ENCODE data around the gene PP2D1. TPM values are rescaled to one million over a fixed set of nuclear protein-coding genes. Genes with fewer than 3 reads are reported as not detected.

The PP2D1 gene
- polyA plus RNA-seq, 1 of the 3 experiments (the other 2 are of a cell fraction), result not detected

DNA sequence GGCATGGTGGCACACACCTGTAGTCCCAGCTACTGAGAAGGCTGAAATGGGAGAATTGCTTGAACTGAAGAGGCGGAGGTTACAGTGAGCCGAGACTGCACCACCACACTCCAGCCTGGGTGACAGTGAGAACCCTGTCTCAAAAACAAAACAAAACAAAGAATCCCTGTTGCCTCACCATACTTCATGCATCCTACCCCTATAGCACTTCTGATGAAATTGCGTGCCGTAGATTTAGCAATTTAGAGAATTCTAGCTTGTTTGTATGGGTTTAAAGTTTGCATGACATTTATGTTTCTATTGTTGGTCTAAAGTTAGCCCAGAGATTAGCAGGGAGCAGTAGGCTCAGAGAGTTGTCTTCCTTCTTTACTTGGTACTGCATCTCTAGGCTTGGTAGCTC lies 57.4 kb downstream of the PP2D1 start:
- Histone ChIP-seq H3K4me1 (ENCODE audit: control insufficient read depth in 1 of 2, insufficient read depth in 2 of 2, low read depth in 1 of 2, low read length in 1 of 2) (peaks cover 2 to 10% of the 10 kb centered on the region in 2 experiments; a peak in 2 of 4 replicates), H3K4me2 (no peak overlapping the region), H3K79me2 (ENCODE audit: insufficient read depth) (peaks cover 99% of the 10 kb centered on the region), H3K36me3 (replicated peaks in 1 of 2; ENCODE audit: control insufficient read depth in 1 of 2, insufficient read depth in 2 of 2, low read length in 1 of 2) (peaks cover 28 to 63% of the 10 kb centered on the region in 2 experiments), H3K27me3 (ENCODE audit: insufficient read depth) (no peaks in the 10 kb centered on the region), H3K27ac (ENCODE audit: low read depth in 2 of 2, low read length in 1 of 2) (no peak overlapping the region), H4K20me1 (ENCODE audit: insufficient read depth) (peaks cover 95% of the 10 kb centered on the region), H3K9me3 (no peaks in the 10 kb centered on the region), H3F3A (replicated peaks; ENCODE audit: insufficient read depth) (peaks cover 3% of the 10 kb centered on the region), H3K9me2 (no peaks in the 10 kb centered on the region), H2AFZ (ENCODE audit: low read depth) (no peak overlapping the region), H3K4me3 (ENCODE audit: low read depth in 2 of 2, low read length in 1 of 2) (no peak overlapping the region), H3K9ac (no peak overlapping the region)
- POLR2A ChIA-PET, result no interaction called here
- TF ChIP-seq, protein P1, sequence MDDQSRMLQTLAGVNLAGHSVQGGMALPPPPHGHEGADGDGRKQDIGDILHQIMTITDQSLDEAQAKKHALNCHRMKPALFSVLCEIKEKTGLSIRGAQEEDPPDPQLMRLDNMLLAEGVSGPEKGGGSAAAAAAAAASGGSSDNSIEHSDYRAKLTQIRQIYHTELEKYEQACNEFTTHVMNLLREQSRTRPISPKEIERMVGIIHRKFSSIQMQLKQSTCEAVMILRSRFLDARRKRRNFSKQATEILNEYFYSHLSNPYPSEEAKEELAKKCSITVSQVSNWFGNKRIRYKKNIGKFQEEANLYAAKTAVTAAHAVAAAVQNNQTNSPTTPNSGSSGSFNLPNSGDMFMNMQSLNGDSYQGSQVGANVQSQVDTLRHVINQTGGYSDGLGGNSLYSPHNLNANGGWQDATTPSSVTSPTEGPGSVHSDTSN (IDR thresholded peaks at IDR 0.05), result no peak
- TF ChIP-seq RFX5 (IDR thresholded peaks at IDR 0.05; ENCODE audit: low read length) (no peak), NFIC (IDR thresholded peaks at IDR 0.05; ENCODE audit: borderline replicate concordance) (no peak), TCF12 (IDR thresholded peaks at IDR 0.05) (no peak), RXRA (IDR thresholded peaks at IDR 0.05; ENCODE audit: borderline replicate concordance, low read depth) (no peak), JUND (IDR thresholded peaks at IDR 0.05) (no peak), TEAD4 (IDR thresholded peaks at IDR 0.05; ENCODE audit: borderline replicate concordance, insufficient read depth) (no peak)
- TF ChIP-seq, protein P2, sequence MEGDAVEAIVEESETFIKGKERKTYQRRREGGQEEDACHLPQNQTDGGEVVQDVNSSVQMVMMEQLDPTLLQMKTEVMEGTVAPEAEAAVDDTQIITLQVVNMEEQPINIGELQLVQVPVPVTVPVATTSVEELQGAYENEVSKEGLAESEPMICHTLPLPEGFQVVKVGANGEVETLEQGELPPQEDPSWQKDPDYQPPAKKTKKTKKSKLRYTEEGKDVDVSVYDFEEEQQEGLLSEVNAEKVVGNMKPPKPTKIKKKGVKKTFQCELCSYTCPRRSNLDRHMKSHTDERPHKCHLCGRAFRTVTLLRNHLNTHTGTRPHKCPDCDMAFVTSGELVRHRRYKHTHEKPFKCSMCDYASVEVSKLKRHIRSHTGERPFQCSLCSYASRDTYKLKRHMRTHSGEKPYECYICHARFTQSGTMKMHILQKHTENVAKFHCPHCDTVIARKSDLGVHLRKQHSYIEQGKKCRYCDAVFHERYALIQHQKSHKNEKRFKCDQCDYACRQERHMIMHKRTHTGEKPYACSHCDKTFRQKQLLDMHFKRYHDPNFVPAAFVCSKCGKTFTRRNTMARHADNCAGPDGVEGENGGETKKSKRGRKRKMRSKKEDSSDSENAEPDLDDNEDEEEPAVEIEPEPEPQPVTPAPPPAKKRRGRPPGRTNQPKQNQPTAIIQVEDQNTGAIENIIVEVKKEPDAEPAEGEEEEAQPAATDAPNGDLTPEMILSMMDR (IDR thresholded peaks at IDR 0.05), result no peak
- CTCF ChIA-PET, result no interaction called here
- 98% methylated on average over 4 of the region's 4 CpGs for WGBS (ENCODE audit: low lambda C conversion rate)
- DNase-seq, result no peak

DNA sequence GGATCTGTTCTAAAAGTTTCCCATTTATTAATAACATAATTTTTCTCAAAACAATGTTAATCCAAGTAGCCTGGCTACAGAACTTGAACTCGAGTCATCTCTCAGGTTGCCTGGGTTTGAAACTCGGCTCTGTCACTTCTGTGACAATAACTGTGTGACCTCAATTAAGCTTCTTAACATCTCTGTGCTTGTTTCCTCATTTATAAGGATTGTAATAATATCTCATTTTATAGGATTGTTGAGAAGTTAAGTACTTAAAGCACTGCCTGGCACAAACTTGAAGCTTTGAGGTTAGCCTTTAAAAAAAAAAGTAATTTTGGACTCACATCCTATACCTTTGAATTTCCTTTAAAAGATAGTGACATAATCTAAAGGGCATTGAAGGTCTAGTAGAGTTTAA lies 61.7 kb downstream of the PP2D1 start:
- Histone ChIP-seq H3K4me1 (ENCODE audit: control insufficient read depth in 1 of 2, insufficient read depth in 2 of 2, low read depth in 1 of 2, low read length in 1 of 2) (peaks cover 10 to 20% of the 10 kb centered on the region in 2 experiments; a peak in 3 of 4 replicates), H3K9me3 (no peaks in the 10 kb centered on the region), H3K4me2 (peak overlapping the region; percentile 81; the same call in 1 of the 2 replicates), H3K79me2 (ENCODE audit: insufficient read depth) (peaks cover 82% of the 10 kb centered on the region), H3K9ac (no peak overlapping the region), H4K20me1 (ENCODE audit: insufficient read depth) (peaks cover 70% of the 10 kb centered on the region), H3K4me3 (ENCODE audit: low read depth in 2 of 2, low read length in 1 of 2) (no peak overlapping the region; a peak in 1 of 4 replicates), H2AFZ (ENCODE audit: low read depth) (no peak overlapping the region), H3F3A (replicated peaks; ENCODE audit: insufficient read depth) (peaks cover 9% of the 10 kb centered on the region), H3K27ac (ENCODE audit: low read depth in 2 of 2, low read length in 1 of 2) (no peak overlapping the region), H3K27me3 (ENCODE audit: insufficient read depth) (no peaks in the 10 kb centered on the region), H3K9me2 (no peaks in the 10 kb centered on the region), H3K36me3 (replicated peaks in 1 of 2; ENCODE audit: control insufficient read depth in 1 of 2, insufficient read depth in 2 of 2, low read length in 1 of 2) (peaks cover 26 to 36% of the 10 kb centered on the region in 2 experiments)
- ChIA-PET POLR2A (no interaction called here), CTCF (no interaction called here)
- WGBS (ENCODE audit: low lambda C conversion rate), result 82% methylated on average over 2 of the region's 2 CpGs
- DNase-seq, result no peak
- TF ChIP-seq, protein P3, sequence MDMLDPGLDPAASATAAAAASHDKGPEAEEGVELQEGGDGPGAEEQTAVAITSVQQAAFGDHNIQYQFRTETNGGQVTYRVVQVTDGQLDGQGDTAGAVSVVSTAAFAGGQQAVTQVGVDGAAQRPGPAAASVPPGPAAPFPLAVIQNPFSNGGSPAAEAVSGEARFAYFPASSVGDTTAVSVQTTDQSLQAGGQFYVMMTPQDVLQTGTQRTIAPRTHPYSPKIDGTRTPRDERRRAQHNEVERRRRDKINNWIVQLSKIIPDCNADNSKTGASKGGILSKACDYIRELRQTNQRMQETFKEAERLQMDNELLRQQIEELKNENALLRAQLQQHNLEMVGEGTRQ (IDR thresholded peaks at IDR 0.05; ENCODE audit: borderline replicate concordance, low read depth, low read length), result no peak
- no peak for TF ChIP-seq POLR2AphosphoS5 (IDR thresholded peaks at IDR 0.05; ENCODE audit: low read depth, low read length)
- TF ChIP-seq ELF1 (IDR thresholded peaks at IDR 0.05), result no peak
- TF ChIP-seq EZH2phosphoT487 (IDR thresholded peaks at IDR 0.05; ENCODE audit: borderline replicate concordance, low read depth), result no peak
- no peak for TF ChIP-seq TCF12 (IDR thresholded peaks at IDR 0.05)
- no peak for TF ChIP-seq NFIC (IDR thresholded peaks at IDR 0.05; ENCODE audit: borderline replicate concordance)
- no peak for TF ChIP-seq RFX5 (IDR thresholded peaks at IDR 0.05; ENCODE audit: low read length)
- TF ChIP-seq MEF2A (IDR thresholded peaks at IDR 0.05; ENCODE audit: borderline replicate concordance, low read depth), result no peak
- no peak for TF ChIP-seq JUND (IDR thresholded peaks at IDR 0.05)
- TF ChIP-seq, protein P4, sequence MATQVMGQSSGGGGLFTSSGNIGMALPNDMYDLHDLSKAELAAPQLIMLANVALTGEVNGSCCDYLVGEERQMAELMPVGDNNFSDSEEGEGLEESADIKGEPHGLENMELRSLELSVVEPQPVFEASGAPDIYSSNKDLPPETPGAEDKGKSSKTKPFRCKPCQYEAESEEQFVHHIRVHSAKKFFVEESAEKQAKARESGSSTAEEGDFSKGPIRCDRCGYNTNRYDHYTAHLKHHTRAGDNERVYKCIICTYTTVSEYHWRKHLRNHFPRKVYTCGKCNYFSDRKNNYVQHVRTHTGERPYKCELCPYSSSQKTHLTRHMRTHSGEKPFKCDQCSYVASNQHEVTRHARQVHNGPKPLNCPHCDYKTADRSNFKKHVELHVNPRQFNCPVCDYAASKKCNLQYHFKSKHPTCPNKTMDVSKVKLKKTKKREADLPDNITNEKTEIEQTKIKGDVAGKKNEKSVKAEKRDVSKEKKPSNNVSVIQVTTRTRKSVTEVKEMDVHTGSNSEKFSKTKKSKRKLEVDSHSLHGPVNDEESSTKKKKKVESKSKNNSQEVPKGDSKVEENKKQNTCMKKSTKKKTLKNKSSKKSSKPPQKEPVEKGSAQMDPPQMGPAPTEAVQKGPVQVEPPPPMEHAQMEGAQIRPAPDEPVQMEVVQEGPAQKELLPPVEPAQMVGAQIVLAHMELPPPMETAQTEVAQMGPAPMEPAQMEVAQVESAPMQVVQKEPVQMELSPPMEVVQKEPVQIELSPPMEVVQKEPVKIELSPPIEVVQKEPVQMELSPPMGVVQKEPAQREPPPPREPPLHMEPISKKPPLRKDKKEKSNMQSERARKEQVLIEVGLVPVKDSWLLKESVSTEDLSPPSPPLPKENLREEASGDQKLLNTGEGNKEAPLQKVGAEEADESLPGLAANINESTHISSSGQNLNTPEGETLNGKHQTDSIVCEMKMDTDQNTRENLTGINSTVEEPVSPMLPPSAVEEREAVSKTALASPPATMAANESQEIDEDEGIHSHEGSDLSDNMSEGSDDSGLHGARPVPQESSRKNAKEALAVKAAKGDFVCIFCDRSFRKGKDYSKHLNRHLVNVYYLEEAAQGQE (IDR thresholded peaks at IDR 0.05; ENCODE audit: low read depth, low read length), result no peak
- TF ChIP-seq, protein P5, sequence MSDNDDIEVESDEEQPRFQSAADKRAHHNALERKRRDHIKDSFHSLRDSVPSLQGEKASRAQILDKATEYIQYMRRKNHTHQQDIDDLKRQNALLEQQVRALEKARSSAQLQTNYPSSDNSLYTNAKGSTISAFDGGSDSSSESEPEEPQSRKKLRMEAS (IDR thresholded peaks at IDR 0.05; ENCODE audit: low read depth), result no peak
- no peak for TF ChIP-seq FOXJ3 (CRISPR knock-in tag; IDR thresholded peaks at IDR 0.05)
- TF ChIP-seq, protein P1 (IDR thresholded peaks at IDR 0.05), result no peak
- TF ChIP-seq YY1 (IDR thresholded peaks at IDR 0.05; ENCODE audit: low read depth), result no peak
